OCI-LY3 (cell line): ENCODE results near the gene VSIG10L.

Source experiments
- H2AFZ ChIP-seq: fragments of 200-600, 300-600 bp; shearing (Covaris generic); 2 replicates; pipeline ENCODE4 v1.6.0; 2014; ENCODE audit warnings: antibody characterized with exemption, low read depth, low read length
- H3K27ac ChIP-seq: fragments of 200-600, 300-600 bp; sonication (generic); 2 replicates; pipeline ENCODE4 v1.5.1; 2014; ENCODE audit warnings: mild to moderate bottlenecking, low read length, moderate library complexity, mixed read lengths
- H3K27me3 ChIP-seq: fragments of 200-600, 300-600 bp; sonication (generic); 2 replicates; pipeline ENCODE4 v1.6.1; 2014; ENCODE audit warnings: low read depth, low read length, mixed read lengths
- H3K36me3 ChIP-seq: fragments of 200-600, 300-600 bp; sonication (generic); replicated peaks from 2 replicates; pipeline ENCODE3; 2014; ENCODE audit warnings: low read depth, low read length, mixed read lengths
- H3K4me1 ChIP-seq: fragments of 300-600, 200-600 bp; sonication (generic); 2 replicates; pipeline ENCODE4 v1.6.1; 2014; ENCODE audit warnings: low read length, mixed read lengths
- H3K4me2 ChIP-seq: fragments of 200-600, 300-600 bp; sonication (generic); 2 replicates; pipeline ENCODE4 v1.6.1; 2014; ENCODE audit warnings: low read length, mixed read lengths
- H3K4me3 ChIP-seq: fragments of 300-600, 200-600 bp; sonication (generic); 2 replicates; pipeline ENCODE4 v1.5.1; 2014; ENCODE audit warnings: antibody characterized with exemption, mild to moderate bottlenecking, low read length, moderate library complexity
- H3K79me2 ChIP-seq: fragments of 300-600, 200-600 bp; shearing (Covaris generic); 2 replicates; pipeline ENCODE4 v1.6.1; 2014; ENCODE audit warnings: mild to moderate bottlenecking, low read length, mixed read lengths
- H3K9ac ChIP-seq: fragments of 300-600, 200-600 bp; shearing (Covaris generic); 2 replicates; pipeline ENCODE4 v1.6.0; 2014; ENCODE audit warnings: mild to moderate bottlenecking, low read length, moderate library complexity
- H3K9me3 ChIP-seq: fragments of 200-600, 300-600 bp; shearing (Covaris generic); 2 replicates; pipeline ENCODE4 v1.6.1; 2014; ENCODE audit warnings: low read length, mixed read lengths; ENCODE audit not compliant: insufficient read depth
- H4K20me1 ChIP-seq: fragments of 200-600, 300-600 bp; sonication (generic); 2 replicates; pipeline ENCODE4 v1.6.1; 2016; ENCODE audit warnings: low read length, mixed read lengths; ENCODE audit not compliant: insufficient read depth
- EZH2phosphoT487 ChIP-seq: fragments of 200-600 bp; shearing (Covaris generic); IDR thresholded peaks from 2 replicates; pipeline ENCODE4 v1.6.1; 2018; ENCODE audit warnings: antibody characterized with exemption, mixed run types, low read depth
- TF ChIP-seq, protein P1 (sequence below): fragments of 200-600, 300-600 bp; sonication (generic); IDR thresholded peaks from 2 replicates; pipeline ENCODE4 v1.5.1; 2014; ENCODE audit warnings: antibody characterized with exemption, low read length, low read depth

The VSIG10L gene

DNA sequence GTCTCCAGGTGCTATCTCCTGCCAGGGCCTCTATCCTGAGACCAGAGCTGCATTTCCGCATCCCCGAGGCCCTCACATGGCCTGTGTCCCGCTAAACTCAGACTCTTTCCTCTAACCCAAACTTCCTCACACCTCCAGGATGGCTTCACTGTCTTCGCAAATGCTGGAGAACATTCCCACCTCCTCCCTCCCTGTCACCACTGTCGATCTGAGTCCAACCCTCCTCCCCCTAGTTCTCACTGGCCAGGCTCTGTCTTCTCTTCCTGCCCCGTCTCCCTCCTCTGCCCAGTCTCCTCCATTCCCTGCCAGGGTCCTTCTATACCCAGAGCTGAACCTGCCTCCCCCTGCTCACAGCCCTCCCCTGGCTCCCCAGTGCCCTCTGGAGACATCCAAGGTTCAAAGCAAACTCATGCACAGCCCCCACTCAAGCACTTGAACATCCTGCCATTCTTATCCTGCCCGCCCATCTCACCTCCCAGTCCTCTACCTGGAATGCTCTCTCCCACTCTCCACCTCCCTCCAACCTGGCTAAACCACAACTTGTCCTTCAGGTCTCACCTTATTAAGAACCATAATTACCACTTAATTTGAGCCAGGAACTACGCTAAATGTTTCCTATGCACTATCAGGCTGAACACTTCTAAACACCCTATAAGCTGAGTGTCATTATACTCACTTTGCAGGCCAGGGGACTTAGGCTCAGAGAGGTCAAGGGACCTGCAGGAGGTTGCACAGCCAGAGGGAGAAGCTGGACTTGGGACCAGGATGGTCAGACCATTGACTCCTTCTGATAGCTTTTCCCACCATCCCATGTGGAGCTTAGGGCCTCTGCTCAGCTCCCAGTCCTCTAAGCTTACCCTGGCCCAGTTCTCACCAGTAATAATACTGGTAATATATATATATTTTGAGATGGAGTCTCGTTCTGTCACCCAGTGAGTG, 961 bp upstream of the VSIG10L start:
- Histone ChIP-seq H3K9me3 (no peaks in the 10 kb centered on the region), H4K20me1 (no peaks in the 10 kb centered on the region), H3K4me2 (no peak overlapping the region), H3K79me2 (no peaks in the 10 kb centered on the region), H3K27ac (no peak overlapping the region), H3K4me1 (peaks cover 19% of the 10 kb centered on the region), H3K27me3 (peaks cover 9% of the 10 kb centered on the region; the same call in 1 of the 2 replicates), H2AFZ (no peak overlapping the region), H3K4me3 (no peak overlapping the region), H3K9ac (no peak overlapping the region), H3K36me3 (peaks cover 9% of the 10 kb centered on the region)
- no peak for TF ChIP-seq EZH2phosphoT487
- TF ChIP-seq, protein P1, sequence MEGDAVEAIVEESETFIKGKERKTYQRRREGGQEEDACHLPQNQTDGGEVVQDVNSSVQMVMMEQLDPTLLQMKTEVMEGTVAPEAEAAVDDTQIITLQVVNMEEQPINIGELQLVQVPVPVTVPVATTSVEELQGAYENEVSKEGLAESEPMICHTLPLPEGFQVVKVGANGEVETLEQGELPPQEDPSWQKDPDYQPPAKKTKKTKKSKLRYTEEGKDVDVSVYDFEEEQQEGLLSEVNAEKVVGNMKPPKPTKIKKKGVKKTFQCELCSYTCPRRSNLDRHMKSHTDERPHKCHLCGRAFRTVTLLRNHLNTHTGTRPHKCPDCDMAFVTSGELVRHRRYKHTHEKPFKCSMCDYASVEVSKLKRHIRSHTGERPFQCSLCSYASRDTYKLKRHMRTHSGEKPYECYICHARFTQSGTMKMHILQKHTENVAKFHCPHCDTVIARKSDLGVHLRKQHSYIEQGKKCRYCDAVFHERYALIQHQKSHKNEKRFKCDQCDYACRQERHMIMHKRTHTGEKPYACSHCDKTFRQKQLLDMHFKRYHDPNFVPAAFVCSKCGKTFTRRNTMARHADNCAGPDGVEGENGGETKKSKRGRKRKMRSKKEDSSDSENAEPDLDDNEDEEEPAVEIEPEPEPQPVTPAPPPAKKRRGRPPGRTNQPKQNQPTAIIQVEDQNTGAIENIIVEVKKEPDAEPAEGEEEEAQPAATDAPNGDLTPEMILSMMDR: no peak

DNA sequence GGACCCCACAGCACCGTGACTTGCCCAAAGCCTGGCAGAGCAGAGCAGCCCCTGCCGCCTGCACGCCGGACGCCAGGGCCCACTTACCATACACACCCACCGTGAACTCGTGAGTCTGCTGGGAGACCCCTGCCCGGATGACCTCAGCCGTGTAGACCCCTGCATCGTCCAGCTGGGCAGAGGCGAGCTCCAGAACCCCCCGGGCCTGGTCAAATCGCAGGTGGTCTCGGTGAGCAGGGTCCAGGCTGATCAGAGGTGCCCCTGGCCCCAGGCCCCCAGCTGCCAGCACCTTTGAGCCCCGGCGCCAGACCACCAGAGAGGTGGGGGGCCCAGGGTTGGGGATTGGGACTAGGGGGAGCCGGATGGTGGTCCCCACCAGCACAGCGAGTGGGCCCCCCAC, 873 bp downstream of the VSIG10L start:
- no peak overlapping the region for H3K4me3 ChIP-seq

DNA sequence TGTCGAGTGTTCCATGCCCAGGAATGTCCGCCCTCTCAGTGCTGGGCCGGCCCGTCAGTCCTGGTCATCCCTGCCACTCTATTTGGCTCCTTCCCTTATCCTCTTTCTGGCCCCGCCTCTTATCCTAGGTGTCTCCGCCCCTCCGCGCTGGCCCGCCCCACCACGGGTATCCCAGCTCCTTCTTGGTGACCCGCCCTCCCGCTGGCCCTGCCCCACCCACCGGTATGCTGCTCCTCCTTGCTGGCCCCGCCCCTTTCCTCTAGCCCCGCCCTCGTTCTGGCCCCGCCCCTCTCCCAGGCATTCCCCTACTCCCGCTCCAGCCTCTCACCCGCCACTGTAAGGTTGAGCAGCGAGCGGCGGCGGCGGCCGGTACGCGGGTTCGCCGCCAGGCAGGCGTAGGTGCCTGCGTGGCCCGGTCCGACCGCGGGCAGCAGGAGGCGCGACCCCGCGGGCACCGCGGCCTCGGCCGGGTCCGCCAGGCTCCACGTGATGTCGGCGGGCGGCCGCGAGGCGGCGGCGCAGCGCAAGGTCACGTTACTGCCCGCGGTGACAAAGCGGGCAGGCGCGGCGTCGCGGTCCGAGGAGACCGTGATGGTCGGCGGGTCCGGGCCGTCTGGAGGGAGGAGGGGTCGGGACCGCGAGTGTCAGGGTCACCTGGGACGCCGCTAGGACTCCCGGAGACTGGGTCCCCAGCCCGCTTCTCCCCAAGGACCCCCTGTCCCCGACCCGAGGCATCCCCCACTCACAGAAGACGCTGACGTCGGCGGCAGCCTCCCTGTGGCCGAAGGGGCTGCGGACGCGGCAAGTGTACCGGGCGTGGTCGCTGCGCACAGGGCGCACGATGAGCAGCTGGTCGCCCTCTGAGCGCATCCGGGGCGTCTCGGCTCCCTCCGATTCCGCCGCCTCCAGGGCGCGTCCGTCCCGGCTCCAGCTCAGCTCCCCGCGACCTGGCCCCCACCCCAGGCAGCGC, 2.0 kb downstream of the VSIG10L start:
- Histone ChIP-seq H4K20me1 (no peaks in the 10 kb centered on the region), H3K27me3 (peaks cover 9% of the 10 kb centered on the region; the same call in 1 of the 2 replicates), H3K4me1 (peaks cover 16% of the 10 kb centered on the region), H3K27ac (no peak overlapping the region), H2AFZ (peak overlapping the region; percentile 73), H3K79me2 (no peaks in the 10 kb centered on the region), H3K9me3 (no peaks in the 10 kb centered on the region), H3K36me3 (peaks cover 4% of the 10 kb centered on the region), H3K4me2 (peak overlapping the region; percentile 85), H3K9ac (peak overlapping the region; percentile 31; the same call in 1 of the 2 replicates), H3K4me3 (peak overlapping the region; percentile 79)
- TF ChIP-seq, protein P1: 0 out of 2 replicates have a peak, but pooled peaks have one; percentile 8
- no peak for TF ChIP-seq EZH2phosphoT487

More for the DNA sequence above, 873 bp downstream of the VSIG10L start:
- Histone ChIP-seq H3K36me3 (peaks cover 6% of the 10 kb centered on the region), H3K27ac (no peak overlapping the region), H2AFZ (no peak overlapping the region), H3K9ac (no peak overlapping the region), H3K4me2 (no peak overlapping the region), H3K4me1 (peaks cover 19% of the 10 kb centered on the region), H3K27me3 (peaks cover 9% of the 10 kb centered on the region; the same call in 1 of the 2 replicates), H3K79me2 (no peaks in the 10 kb centered on the region), H4K20me1 (no peaks in the 10 kb centered on the region), H3K9me3 (no peaks in the 10 kb centered on the region)
- TF ChIP-seq EZH2phosphoT487: no peak
- TF ChIP-seq, protein P1: no peak
